Activated naive CD8-positive, alpha-beta T cell treated with anti-CD3 and anti-CD28 coated beads, Interleukin-2, amount 50 U/mL, for 16 hours (primary cell): ENCODE measurements around the gene HOXA7.
A peak's percentile ranks its signal among the peaks of the same experiment; 100 is the strongest.

ENCODE experiments used
- DNase-seq: peaks from one replicate; pipeline ENCODE4 v3.0.0-alpha.2; 2020; ENCODE audit warnings: low read depth, low spot score

Gene HOXA7

DNA sequence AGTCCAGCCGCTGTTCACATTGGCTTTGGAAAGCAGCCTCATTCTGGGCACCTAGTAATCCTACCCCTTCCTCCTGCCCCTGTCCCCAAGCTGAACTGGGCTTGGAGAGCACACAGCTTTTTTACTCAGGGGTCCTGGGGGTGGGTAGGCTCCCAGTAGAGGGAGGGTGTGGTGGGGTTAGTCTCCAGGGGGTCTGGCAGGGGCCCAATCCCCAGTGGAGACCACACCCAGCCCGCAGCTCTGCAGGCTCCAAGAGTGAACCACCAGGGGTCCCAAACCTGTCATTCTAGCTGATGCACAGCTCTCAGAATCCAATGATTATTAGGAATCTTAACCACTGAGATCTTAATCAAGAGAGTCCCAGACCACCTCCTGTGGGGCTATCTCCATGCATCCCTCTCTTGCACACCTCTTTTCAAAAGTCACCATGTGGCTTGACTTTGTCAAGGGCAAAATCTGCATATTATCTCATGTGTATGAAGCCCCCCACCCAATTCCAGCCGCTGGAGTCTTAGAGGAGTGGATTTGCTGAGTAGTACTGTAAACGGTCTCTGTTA, 25.9 kb upstream of the HOXA7 start:
- DNase-seq: no peak

GRCh38 chr7:27181795-27182275, 25.4 kb upstream of the HOXA7 start:
- no peak for DNase-seq

GRCh38 chr7:27180431-27181420, 24.3 kb upstream of the HOXA7 start:
- no peak for DNase-seq

- peak; percentile 43 for DNase-seq
Measured at GRCh38 chr7:27179503-27180430, 23.3 kb upstream of the HOXA7 start.

DNA sequence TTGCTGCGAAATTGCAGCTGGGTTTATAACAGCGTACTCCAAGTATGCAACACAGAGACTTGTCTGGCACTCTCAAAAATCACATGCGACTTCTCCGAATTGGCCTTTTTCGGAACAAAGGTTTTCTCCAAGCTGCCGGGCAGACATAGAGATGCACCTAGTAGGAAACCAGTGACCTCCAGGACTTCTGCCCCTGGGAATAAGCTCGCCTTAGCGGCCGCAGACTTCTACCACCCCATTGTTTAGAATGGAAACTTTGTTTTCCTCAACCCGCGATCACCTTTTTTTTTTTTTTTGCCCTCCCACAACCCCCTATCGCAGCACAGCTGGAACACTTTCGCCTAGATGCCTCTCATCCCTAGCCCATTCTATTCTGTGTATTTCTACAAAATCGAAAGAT, 22.6 kb upstream of the HOXA7 start:
- DNase-seq: no peak

DNA sequence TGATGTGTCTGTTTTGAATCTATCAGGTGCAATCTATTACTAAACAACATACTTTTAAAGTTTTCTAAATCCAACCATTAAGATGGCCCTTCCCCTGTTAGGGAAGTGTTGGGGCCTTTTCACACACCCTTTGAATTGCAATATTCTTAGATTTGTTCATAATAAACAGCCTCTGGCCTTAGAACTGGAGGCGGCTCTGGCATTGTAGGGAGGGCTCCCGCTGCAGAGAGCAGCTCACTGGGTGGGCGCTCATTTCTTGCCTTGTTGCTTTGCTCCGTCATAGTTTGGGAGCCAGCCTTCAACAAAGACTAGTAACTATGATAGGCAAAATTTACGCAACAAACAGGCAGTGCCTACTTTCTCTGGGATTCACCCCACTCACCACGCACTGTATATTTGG, 21.9 kb upstream of the HOXA7 start:
- DNase-seq: no peak

GRCh38 chr7:27177795-27178320, 21.4 kb upstream of the HOXA7 start:
- no peak for DNase-seq

GRCh38 chr7:27176962-27177794, 20.7 kb upstream of the HOXA7 start:
- no peak for DNase-seq

DNA sequence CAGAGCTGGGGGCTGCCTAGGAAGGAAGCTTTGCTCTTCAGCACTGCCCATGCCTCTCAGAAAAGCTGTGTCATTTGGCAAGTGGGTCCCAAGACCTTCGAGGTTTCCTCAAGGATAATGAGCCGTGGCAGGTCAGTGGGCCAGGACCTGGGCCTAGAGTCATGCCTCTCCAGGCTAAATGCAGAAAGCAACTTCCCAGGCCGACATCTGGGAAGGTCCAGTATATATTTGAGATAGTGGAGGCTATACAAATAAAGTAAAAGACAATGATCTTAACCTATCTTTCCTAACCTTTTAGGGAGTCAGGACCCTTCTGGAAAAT, 20.0 kb upstream of the HOXA7 start:
- no peak for DNase-seq

- DNase-seq: no peak
Measured at GRCh38 chr7:27175626-27176523, 19.4 kb upstream of the HOXA7 start.

DNA sequence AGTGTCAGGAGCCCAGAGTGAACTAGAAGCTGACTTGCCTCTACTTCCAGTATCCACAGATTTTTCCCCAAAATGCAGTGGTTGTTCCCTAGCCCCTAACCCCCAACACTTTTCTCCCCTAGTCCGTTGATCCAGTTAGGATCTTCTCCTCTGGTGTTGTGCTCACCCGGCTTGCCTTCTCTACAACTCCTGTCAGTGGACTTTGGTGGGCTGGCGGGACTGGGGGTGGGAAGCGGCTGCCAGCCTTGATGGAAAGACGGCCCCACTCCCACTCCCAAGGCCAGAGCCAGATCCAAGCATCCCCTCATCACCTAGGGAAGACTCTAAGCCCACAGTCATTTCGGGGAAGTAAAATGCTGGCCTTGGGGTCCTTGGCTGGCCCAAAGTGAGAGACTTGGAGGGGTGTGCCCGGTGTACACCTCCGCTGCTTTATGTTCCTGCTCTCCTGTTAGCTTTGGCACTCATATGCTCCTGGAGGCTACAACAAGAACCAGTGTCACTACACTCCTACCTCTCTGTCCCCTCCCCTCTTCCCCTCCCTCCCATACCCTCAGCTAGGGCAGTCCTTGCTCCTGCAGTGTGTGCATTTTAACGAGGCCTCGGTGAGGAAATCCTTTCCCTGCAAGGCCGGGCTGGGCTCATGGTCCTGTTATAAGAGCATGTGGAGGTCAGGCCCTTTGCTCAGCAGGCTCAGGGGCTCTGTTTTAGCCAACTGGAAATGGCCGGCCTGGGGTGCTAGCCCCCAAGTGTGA, 18.6 kb upstream of the HOXA7 start:
- no peak for DNase-seq

GRCh38 chr7:27173956-27174873, 17.7 kb upstream of the HOXA7 start, which contains the start of gene HOXA10:
Gene HOXA10 (minus strand): TSS chr7:27174320. CDS start chr7:27174306, 14 bp downstream.
- DNase-seq: no peak

DNA sequence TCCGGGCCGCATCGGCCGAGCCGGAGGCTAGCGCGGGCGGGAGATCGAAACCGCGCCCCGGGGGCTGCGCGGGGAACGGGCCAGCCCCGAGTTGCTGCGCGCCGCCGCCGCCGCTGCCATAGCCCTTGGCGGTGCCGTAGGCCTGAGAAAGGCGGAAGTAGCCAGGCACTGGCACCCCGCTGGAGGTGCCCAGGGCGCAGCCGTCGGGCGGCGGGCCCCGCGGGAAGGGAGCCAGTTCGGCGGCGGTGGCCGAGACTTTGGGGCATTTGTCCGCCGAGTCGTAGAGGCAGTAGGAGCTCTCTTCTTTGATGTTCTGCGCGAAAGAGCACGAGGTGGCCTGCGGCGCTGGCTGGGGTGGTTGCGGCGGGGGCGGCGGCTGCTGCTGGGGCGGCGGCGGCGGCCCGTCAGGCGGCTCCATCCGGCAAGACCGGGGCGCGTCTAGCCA, 17.1 kb upstream of the HOXA7 start:
- DNase-seq: no peak

- DNase-seq: no peak
Measured at GRCh38 chr7:27172823-27173510, 16.5 kb upstream of the HOXA7 start.

DNA sequence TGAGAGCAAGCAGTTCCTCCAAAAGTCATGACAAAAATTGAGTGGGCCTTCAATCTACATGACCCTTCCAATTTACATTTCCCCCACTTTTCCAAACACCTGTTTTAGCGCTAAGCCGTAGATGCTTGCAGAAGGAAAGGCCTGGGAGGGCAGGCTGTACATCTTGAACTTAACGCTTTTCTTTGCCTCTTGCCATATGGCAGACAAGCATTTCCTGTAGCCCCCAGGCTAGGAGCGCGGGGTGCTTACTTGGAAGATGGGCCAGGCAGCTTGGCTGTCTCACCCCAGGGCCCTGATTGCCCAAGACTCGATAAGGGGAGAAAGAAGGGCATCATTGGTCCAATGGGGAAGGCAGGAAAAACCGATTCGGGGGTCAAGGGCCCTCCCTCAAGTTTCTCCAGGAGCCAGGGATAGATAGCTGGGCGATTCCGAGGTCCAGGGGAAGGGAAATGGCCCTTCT, 15.9 kb upstream of the HOXA7 start:
- DNase-seq: no peak

GRCh38 chr7:27171637-27172314, 15.3 kb upstream of the HOXA7 start:
- no peak for DNase-seq

- DNase-seq: no peak
Measured at GRCh38 chr7:27171325-27171636, 14.8 kb upstream of the HOXA7 start.
